Lower leg skin (tissue), 4 donors: Measurements from ENCODE around the gene GSDMA. TPM values are rescaled to one million over a fixed set of nuclear protein-coding genes. Genes with fewer than 3 reads are reported as not detected.

ENCODE experiments used
- DNase-seq, 2 donors: peaks; one replicate each; pipeline ENCODE4 v3.0.0-alpha.2; 2019; ENCODE audit warnings: low spot score in 2 of 2
- H3K4me3 ChIP-seq: fragments of 200-600 bp; sonication (generic); 2 replicates; pipeline ENCODE4 v1.5.1; 2017; ENCODE audit warnings: mild to moderate bottlenecking, low read depth; ENCODE audit not compliant: poor library complexity, severe bottlenecking
- POLR2A ChIP-seq, 2 donors: fragments of 450-650 bp; IDR thresholded peaks; one replicate each; pipeline ENCODE4 v1.6.1; 2016 to 2017; ENCODE audit warnings: antibody characterized with exemption in 2 of 2, mild to moderate bottlenecking in 1 of 2, moderate library complexity in 1 of 2
- WGBS, 2 donors: methylation state at CpG; one replicate each; pipeline ENCODE4 v1.1.5; 2018; 5-methylcytosine and 5-hydroxymethylcytosine counted together
- intact Hi-C: fragments of 100-400 bp; cut with DNase I; formaldehyde crosslinking; loops from one replicate; pipeline ENCODE4 v1.15.0; 2023; ENCODE audit warnings: low total_unique reads
- total RNA-seq, 4 donors: library from RNA; depleted of rRNA; stranded (reverse); fragments of >200 nt; gene quantifications; one replicate each; pipeline ENCODE4 v1.1.0, GENCODE V29; 2016
- TF ChIP-seq, protein P1 (sequence below), 3 donors: fragments of 450-650 bp; IDR thresholded peaks; one replicate each; pipeline ENCODE4 v1.5.1; 2016; ENCODE audit warnings: antibody characterized with exemption in 3 of 3, mild to moderate bottlenecking in 3 of 3, moderate library complexity in 2 of 3

Gene GSDMA
- total RNA-seq, 4 donors from 2014 or later: 146 to 271 (median 163) TPM

DNA sequence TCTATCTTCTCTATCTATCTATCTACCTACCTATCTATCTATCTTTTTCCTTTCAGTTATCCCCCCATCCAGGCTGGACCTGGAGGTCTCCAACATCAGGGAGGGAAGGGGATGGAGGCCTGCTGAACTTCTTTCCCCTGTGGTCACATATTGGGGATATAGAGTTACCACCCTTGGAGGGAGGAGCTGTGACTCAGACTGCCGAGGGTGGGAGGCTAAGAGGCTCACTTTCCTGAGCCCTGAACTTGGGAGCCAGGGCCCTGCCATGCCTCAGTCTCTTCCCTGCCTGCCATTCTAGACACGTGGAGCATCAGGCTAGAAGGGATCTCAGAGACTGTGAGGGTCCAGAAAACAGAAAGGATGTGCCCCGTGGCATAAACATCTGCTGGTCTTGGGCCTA is 26.9 kb upstream of the GSDMA start:
- no peak overlapping the region for H3K4me3 ChIP-seq
- intact Hi-C loops: no loop called here
- WGBS, 2 donors: 60 to 84% methylated on average over 3 of the region's 3 CpGs
- TF ChIP-seq POLR2A (IDR thresholded peaks at IDR 0.05): no peak
- TF ChIP-seq, protein P1, sequence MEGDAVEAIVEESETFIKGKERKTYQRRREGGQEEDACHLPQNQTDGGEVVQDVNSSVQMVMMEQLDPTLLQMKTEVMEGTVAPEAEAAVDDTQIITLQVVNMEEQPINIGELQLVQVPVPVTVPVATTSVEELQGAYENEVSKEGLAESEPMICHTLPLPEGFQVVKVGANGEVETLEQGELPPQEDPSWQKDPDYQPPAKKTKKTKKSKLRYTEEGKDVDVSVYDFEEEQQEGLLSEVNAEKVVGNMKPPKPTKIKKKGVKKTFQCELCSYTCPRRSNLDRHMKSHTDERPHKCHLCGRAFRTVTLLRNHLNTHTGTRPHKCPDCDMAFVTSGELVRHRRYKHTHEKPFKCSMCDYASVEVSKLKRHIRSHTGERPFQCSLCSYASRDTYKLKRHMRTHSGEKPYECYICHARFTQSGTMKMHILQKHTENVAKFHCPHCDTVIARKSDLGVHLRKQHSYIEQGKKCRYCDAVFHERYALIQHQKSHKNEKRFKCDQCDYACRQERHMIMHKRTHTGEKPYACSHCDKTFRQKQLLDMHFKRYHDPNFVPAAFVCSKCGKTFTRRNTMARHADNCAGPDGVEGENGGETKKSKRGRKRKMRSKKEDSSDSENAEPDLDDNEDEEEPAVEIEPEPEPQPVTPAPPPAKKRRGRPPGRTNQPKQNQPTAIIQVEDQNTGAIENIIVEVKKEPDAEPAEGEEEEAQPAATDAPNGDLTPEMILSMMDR (IDR thresholded peaks at IDR 0.05): no peak
- no peak for DNase-seq

DNA sequence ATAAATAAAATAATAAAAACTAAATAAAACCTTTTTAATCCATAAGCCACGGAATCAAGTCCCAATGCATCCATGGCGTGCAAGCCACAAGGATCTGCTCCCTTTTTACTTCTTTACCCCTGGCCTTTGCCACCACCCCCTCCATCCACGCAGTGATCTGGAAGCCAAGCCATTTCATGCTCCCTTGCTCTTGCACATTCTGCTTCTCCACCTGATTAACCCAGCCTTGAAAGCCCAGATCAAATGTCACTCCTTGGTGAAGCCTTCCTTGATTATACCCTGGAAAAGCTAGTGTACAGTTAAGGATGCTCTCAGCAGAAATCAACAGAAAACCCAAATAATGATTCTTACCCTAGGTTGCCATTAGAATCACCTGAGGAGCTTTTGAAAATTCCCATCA is 25.4 kb upstream of the GSDMA start:
- no peak overlapping the region for H3K4me3 ChIP-seq
- WGBS, 2 donors: 95 to 96% methylated on average over 3 of the region's 3 CpGs
- TF ChIP-seq, protein P1 (IDR thresholded peaks at IDR 0.05): no peak
- TF ChIP-seq POLR2A (IDR thresholded peaks at IDR 0.05): no peak
- no peak for DNase-seq
- intact Hi-C loops: no loop called here

DNA sequence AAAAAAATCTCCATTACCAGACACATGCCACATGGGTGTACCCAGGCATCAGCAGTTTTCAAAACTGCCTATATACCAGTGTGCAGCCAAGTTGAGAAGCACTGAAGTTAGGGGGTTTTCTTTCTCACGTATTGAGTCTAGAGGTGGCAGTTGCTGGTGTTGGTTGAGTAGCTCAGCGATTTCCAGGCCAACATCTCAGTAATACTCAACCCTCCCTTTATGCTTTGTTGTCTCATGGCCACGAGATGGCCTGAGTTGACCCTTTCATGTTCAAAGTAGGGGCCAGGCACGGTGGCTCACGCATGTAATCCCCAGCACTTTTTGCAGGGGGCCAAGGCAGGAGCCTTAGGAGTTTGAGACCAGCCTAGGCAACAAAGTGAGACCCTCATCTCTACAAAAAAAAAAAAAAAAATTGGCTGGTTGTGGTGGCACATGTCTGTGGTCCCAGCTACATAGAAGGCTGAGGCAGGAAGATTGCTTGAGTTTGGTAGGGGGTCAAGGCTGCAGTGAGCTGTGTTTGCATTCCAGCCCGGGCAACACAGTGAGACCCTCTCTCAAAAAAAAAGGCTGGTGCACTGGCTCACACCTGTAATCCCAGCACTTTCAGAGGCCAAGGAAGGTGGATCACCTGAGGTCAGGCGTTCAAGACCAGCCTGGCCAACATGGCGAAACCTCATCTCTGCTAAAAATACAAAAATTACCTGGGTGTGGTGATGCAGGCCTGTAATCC is 24.5 kb upstream of the GSDMA start:
- WGBS, 2 donors: 77 to 90% methylated on average over 8 of the region's 8 CpGs

DNA sequence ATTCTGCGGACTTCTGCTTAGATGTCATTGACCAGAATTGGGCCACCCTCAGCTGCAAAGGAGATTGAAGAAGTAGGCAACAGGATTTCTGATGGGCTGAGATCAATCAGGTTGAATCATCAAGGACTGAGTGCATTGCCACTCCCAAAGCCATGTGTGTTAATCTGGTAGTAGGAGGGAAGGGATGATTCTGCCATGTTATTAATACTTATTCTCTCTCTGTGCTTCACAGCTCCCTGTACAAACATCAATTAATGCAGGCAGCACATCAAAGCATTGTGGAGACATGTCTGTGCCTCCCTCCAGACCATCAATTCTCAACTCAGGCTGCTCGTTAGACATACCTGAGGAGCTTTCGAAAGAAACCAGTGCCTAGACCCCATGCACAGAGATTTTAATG is 23.7 kb upstream of the GSDMA start:
- DNase-seq: no peak
- H3K4me3 ChIP-seq: no peak overlapping the region
- WGBS, 2 donors: 75 to 85% methylated on average over 3 of the region's 3 CpGs
- intact Hi-C loops: no loop called here
- TF ChIP-seq POLR2A (IDR thresholded peaks at IDR 0.05): no peak
- TF ChIP-seq, protein P1 (IDR thresholded peaks at IDR 0.05): no peak

More for the DNA sequence above, 24.5 kb upstream of the GSDMA start:
- intact Hi-C loops: no loop called here
- H3K4me3 ChIP-seq: no peak overlapping the region
- TF ChIP-seq, protein P1 (IDR thresholded peaks at IDR 0.05): no peak
- TF ChIP-seq POLR2A (IDR thresholded peaks at IDR 0.05): no peak
- no peak for DNase-seq

DNA sequence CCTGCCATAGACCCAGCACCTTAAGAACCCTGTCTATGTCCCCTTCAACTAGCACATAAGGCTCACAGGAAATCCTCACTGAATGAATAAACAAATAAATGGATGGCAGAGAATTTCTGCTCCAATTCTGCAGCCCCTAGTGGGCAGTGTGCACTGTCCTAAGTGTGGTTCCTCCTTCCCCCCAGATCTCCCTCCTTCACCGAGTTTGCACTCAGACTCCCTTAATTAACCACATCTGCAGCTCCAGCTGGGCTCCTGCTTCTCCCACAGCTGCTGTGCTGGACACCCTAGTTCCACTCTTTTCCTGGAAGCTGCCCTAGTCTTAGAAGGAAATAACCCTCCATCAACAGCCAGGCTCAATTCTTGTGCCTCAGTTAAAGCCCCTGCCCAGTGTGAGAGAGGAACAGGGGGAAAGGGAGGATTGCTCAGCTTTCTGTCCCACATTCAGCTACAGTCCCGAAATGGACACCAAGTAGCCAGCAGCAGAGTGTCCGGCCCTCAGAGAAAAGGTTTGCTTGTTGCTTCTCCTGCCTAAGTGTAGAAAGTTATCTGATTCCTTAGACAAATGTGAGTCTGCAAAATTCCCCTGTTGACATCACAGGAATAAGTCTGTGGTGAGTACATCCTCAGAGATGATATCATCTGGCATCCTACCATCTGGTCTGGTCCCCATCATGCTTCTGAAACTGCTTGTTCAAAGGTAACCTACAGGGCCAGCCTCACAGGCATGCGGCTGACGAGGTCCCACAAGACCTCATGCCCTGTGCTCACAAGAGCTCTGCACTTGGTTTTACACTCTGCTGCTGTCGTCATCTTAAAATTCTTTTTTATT is 23.0 kb upstream of the GSDMA start:
- H3K4me3 ChIP-seq: no peak overlapping the region
- no peak for DNase-seq
- intact Hi-C loops: no loop called here
- TF ChIP-seq POLR2A (IDR thresholded peaks at IDR 0.05): no peak
- TF ChIP-seq, protein P1 (IDR thresholded peaks at IDR 0.05): no peak
- 45 to 48% methylated on average over 6 of the region's 6 CpGs for WGBS, 2 donors
